Transverse colon (tissue), 4 donors: ENCODE results near the gene HEYL. TPM values are rescaled to one million over a fixed set of nuclear protein-coding genes. Genes with fewer than 3 reads are reported as not detected.

Experiments
- DNase-seq: peaks from one replicate; pipeline ENCODE4 v3.0.0-alpha.2; 2019
- H3K27ac ChIP-seq, 4 donors: fragments of 200-600 bp; sonication (generic); 2 replicates each; pipeline ENCODE4 v1.5.1; 2016 to 2018; ENCODE audit warnings: inconsistent platforms in 4 of 4
- H3K27me3 ChIP-seq: fragments of 200-600 bp; sonication (generic); 2 replicates; pipeline ENCODE4 v1.5.1; 2017; ENCODE audit warnings: inconsistent platforms
- H3K36me3 ChIP-seq, 4 donors: fragments of 200-600 bp; sonication (generic); 2 replicates each; pipeline ENCODE4 v1.5.1; 2017 to 2019; ENCODE audit warnings: inconsistent platforms in 4 of 4
- H3K4me1 ChIP-seq, 4 donors: fragments of 200-600 bp; sonication (generic); 2 replicates each; pipeline ENCODE4 v1.5.1; 2017 to 2020; ENCODE audit warnings: inconsistent platforms in 4 of 4
- H3K4me3 ChIP-seq, 4 donors: fragments of 200-600 bp; sonication (generic); 1 replicate in 1 of 4; 2 replicates in 3 of 4; pipeline versions ENCODE4 v1.5.1 to v1.6.1; 2017 to 2019; ENCODE audit warnings: inconsistent platforms in 4 of 4
- H3K9me3 ChIP-seq, 2 donors: fragments of 200-600 bp; sonication (generic); 2 replicates each; pipeline ENCODE4 v1.5.1; 2017 to 2019; ENCODE audit warnings: inconsistent platforms in 2 of 2
- EP300 ChIP-seq: sonication (generic); formaldehyde crosslinking; IDR thresholded peaks from one replicate; pipeline ENCODE4 v1.6.1; 2017; ENCODE audit warnings: antibody characterized with exemption, low read depth
- POLR2A ChIP-seq: fragments of 450-650 bp; IDR thresholded peaks from one replicate; pipeline ENCODE4 v1.6.1; 2016; ENCODE audit warnings: antibody characterized with exemption, mild to moderate bottlenecking, moderate library complexity
- POLR2AphosphoS5 ChIP-seq, 3 donors: sonication (generic); formaldehyde crosslinking; IDR thresholded peaks; one replicate each; pipeline ENCODE4 v1.6.1; 2016; ENCODE audit warnings: antibody characterized with exemption in 3 of 3
- WGBS, 2 donors: methylation state at CpG; one replicate each; pipeline ENCODE4 v1.1.5; 2018; ENCODE audit warnings: low coverage in 1 of 2; 5-methylcytosine and 5-hydroxymethylcytosine counted together
- in situ Hi-C, 4 donors: fragments of 200-750 bp; cut with MboI; loops; one replicate each; pipeline versions ENCODE4 v1.15.0 to v1.15.1; 2017; ENCODE audit warnings: low sequenced_read_pairs in 3 of 4, low pct_ligation_motif_present in 1 of 4, low pct_unique_long_range_greater_than_20kb in 1 of 4
- intact Hi-C: fragments of 100-400 bp; cut with DNase I; formaldehyde crosslinking; loops from one replicate; pipeline ENCODE4 v1.15.1; 2023; ENCODE audit warnings: low total_unique reads
- total RNA-seq, 4 donors: library from RNA; depleted of rRNA; stranded (reverse); fragments of >200 nt; gene quantifications; one replicate each; pipeline ENCODE4 v1.1.0, GENCODE V29; 2016
- TF ChIP-seq, protein P1 (sequence below), 5 experiments: fragments of 200-600 bp in 3 of 5; fragments of 450-650 bp in 2 of 5; sonication (generic) in 3 of 5; IDR thresholded peaks; 1 replicate in 2 of 5; 2 replicates in 3 of 5; pipeline ENCODE4 v1.5.1; 2016 to 2017; ENCODE audit warnings: antibody characterized with exemption in 5 of 5, inconsistent platforms in 3 of 5, mild to moderate bottlenecking in 2 of 5, moderate library complexity in 1 of 5

The HEYL gene
- total RNA-seq, 4 donors from 2014 or later = 1.2 to 12.1 (median 2.5) TPM

DNA sequence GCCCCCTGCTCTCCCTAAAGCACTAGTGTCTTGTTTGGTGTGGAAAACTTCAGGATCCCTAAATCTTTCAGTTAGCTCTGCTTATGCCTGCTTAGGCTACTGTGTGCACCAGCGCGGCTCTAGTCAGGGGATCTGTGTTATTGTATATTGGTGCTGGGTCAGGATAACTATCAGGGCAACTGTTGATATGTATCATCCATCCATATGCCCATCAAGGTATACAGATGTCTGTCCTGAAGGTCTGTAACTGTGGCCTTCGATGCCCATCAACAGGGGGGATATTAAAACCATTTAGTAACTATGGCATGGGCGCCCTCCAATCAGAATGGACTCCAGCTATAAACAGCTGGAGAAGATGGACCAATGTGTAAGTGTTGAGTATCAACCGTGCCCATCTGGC is 20.1 kb upstream of the HEYL start:
- Histone ChIP-seq H3K27me3 (peaks cover 7% of the 10 kb centered on the region), H3K36me3 (no peaks in the 10 kb centered on the region), H3K4me1 (no peaks in the 10 kb centered on the region), H3K9me3 (no peaks in the 10 kb centered on the region), H3K4me3 (no peak overlapping the region), H3K27ac (no peak overlapping the region)
- intact Hi-C loops (no loop called here), in situ Hi-C loops (loop anchor here in 2 of 4 donors (5.0 to 10.0 kb wide), 2 partner anchors 55 to 57 kb away; no protein-coding TSS in a partner anchor)
- DNase-seq = no peak
- no peak for TF ChIP-seq POLR2A
- TF ChIP-seq POLR2AphosphoS5 (IDR thresholded peaks at IDR 0.05) = no peak
- TF ChIP-seq, protein P1, sequence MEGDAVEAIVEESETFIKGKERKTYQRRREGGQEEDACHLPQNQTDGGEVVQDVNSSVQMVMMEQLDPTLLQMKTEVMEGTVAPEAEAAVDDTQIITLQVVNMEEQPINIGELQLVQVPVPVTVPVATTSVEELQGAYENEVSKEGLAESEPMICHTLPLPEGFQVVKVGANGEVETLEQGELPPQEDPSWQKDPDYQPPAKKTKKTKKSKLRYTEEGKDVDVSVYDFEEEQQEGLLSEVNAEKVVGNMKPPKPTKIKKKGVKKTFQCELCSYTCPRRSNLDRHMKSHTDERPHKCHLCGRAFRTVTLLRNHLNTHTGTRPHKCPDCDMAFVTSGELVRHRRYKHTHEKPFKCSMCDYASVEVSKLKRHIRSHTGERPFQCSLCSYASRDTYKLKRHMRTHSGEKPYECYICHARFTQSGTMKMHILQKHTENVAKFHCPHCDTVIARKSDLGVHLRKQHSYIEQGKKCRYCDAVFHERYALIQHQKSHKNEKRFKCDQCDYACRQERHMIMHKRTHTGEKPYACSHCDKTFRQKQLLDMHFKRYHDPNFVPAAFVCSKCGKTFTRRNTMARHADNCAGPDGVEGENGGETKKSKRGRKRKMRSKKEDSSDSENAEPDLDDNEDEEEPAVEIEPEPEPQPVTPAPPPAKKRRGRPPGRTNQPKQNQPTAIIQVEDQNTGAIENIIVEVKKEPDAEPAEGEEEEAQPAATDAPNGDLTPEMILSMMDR (IDR thresholded peaks at IDR 0.05) = no peak
- TF ChIP-seq EP300 = no peak
- WGBS, 2 donors = 83% methylated on average over 5 of the region's 5 CpGs; no CpG with 5 or more reads in 1 of the 2 donors

DNA sequence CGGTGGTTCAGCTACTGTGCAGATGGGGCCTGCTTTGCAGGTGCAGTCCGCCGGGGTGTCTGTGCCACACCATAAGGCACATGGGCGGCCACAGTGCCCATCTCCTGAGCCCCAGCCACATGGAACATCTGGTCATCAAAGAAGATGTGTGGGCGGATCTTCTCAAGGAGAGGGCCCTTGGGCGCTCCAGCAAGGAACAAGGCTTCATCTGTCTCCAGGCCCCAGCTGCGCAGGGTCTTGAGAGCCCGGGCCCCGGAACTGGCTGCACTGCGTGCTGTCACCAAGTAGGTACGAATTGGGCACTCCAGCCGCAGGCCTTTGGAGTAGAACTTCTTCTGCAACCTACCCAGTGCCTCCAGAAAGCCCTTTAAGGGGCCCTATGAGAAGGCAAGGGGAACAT is 19.7 kb upstream of the HEYL start:
- Histone ChIP-seq H3K27me3 (peaks cover 11% of the 10 kb centered on the region), H3K4me3 (no peak overlapping the region), H3K36me3 (no peaks in the 10 kb centered on the region), H3K4me1 (no peaks in the 10 kb centered on the region), H3K9me3 (no peaks in the 10 kb centered on the region), H3K27ac (no peak overlapping the region)
- DNase-seq = no peak
- in situ Hi-C loops = loop anchor here in 2 of 4 donors (5.0 to 10.0 kb wide), 2 partner anchors 54 to 57 kb away; no protein-coding TSS in a partner anchor
- intact Hi-C loops = no loop called here
- TF ChIP-seq POLR2A (no peak), EP300 (no peak), POLR2AphosphoS5 (IDR thresholded peaks at IDR 0.05) (no peak)
- TF ChIP-seq, protein P1 (IDR thresholded peaks at IDR 0.05) = no peak
- 71 to 96% methylated on average over 1 to 12 of the region's 12 CpGs for WGBS, 2 donors

DNA sequence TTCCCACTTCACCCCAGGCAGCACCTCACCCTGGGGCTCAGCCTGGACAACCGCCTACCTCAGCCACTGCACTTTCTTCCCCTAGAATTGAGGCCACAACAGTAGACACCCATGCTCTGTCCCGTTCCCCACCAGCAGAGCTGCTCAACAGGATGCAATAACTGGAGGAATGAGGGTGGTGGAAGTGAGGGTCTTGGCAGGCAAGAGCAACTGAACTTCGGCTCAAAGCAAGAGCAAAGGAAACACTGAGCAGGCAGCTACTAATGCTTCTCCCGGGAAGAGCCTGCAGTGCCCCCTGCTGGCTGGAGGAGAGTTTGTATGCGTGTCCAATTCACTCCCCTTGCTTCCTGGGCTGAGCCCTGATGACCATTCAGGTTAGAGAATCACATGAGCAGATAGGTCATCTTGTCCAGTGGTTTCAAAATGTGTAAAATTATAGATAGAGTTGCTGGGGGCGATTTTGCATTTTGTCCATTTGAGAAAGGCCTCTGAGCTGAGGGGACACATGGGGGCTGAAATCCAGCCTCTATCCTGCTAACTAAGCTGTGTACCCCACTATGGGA is 18.6 kb upstream of the HEYL start:
- in situ Hi-C loops (loop anchor here in 2 of 4 donors (5.0 to 10.0 kb wide), 2 partner anchors 53 to 56 kb away; no protein-coding TSS in a partner anchor), intact Hi-C loops (no loop called here)
- H3K4me1 ChIP-seq = peaks cover 0 to 3% (median 0%) of the 10 kb centered on the region in 4 donors
- no peaks in the 10 kb centered on the region for H3K36me3 ChIP-seq
- no peaks in the 10 kb centered on the region for H3K9me3 ChIP-seq
- no peak overlapping the region for H3K27ac ChIP-seq
- H3K27me3 ChIP-seq = peaks cover 16% of the 10 kb centered on the region
- no peak for TF ChIP-seq POLR2AphosphoS5 (IDR thresholded peaks at IDR 0.05)
- TF ChIP-seq, protein P1 (IDR thresholded peaks at IDR 0.05) = peak; percentile 52 to 74 (median 66)
- no peak for TF ChIP-seq POLR2A
- TF ChIP-seq EP300 = no peak
- peak; percentile 68 for DNase-seq
- no peak overlapping the region for H3K4me3 ChIP-seq
- WGBS, 2 donors = 14 to 23% methylated on average over 3 to 6 of the region's 6 CpGs

DNA sequence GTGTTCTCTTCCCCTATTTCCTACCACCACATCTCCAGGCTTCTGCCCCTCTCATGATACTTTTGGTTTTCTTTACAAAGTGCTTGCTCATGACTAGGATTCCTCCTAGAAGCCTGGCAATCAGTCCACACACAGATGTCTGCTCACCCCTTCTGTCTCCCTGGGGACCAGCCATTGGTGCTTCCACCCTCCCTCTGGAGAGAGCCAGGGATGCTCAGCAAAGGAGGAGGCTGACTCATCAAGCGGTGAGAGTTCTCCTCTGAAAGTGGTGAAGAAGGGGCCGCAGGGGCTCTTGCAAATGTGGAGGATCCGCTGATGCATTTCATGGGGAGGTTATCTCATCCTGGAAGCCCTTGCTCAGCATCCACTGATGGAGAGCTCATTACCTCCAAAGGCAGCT is 18.0 kb upstream of the HEYL start:
- peaks cover 0 to 3% (median 0%) of the 10 kb centered on the region in 4 donors for H3K4me1 ChIP-seq
- intact Hi-C loops = no loop called here
- no peak for DNase-seq
- H3K9me3 ChIP-seq = no peaks in the 10 kb centered on the region
- H3K4me3 ChIP-seq = no peak overlapping the region
- in situ Hi-C loops = loop anchor here in 2 of 4 donors (5.0 to 10.0 kb wide), 2 partner anchors 53 to 55 kb away; no protein-coding TSS in a partner anchor
- H3K27me3 ChIP-seq = peaks cover 16% of the 10 kb centered on the region
- WGBS, 2 donors = 94% methylated on average over 3 of the region's 3 CpGs; no CpG with 5 or more reads in 1 of the 2 donors
- no peak overlapping the region for H3K27ac ChIP-seq
- no peak for TF ChIP-seq POLR2AphosphoS5 (IDR thresholded peaks at IDR 0.05)
- TF ChIP-seq POLR2A = no peak
- TF ChIP-seq, protein P1 (IDR thresholded peaks at IDR 0.05) = no peak
- TF ChIP-seq EP300 = no peak
- H3K36me3 ChIP-seq = no peaks in the 10 kb centered on the region
